GF-D8 (cell line): ENCODE measurements around the gene SNRNP200.
"Not testable (repeated sequence)": the region's sequence is repeated elsewhere in the genome, so short reads cannot be mapped to it uniquely, and the experiment has no call there.

Source experiments
- DNase-seq: peaks from one replicate; lab custom pipeline; 2025; lab: John Stamatoyannopoulos, UW

Gene SNRNP200

GRCh38 chr2:96325041-96325883, 19.9 kb upstream of the SNRNP200 start, which contains the start of gene ITPRIPL1:
Gene ITPRIPL1, plus strand, starts transcription at chr2:96325317. Its CDS starts 523 bp downstream, at chr2:96325840.
- DNase-seq = no peak

- peak; percentile 34 for DNase-seq
Measured at GRCh38 chr2:96324721-96325040, 19.3 kb upstream of the SNRNP200 start.

- DNase-seq = no peak
Measured at GRCh38 chr2:96323849-96324248, 18.5 kb upstream of the SNRNP200 start.

- peak; percentile 14 for DNase-seq
Measured at GRCh38 chr2:96320728-96321622, 15.6 kb upstream of the SNRNP200 start.

- DNase-seq = no peak
Measured at GRCh38 chr2:96320326-96320725, 15.0 kb upstream of the SNRNP200 start.

GRCh38 chr2:96319396-96319795, 14.1 kb upstream of the SNRNP200 start:
- no peak for DNase-seq

- no peak for DNase-seq
Measured at GRCh38 chr2:96318723-96319122, 13.4 kb upstream of the SNRNP200 start.

GRCh38 chr2:96317584-96317997, 12.2 kb upstream of the SNRNP200 start:
- peak; percentile 14 for DNase-seq

GRCh38 chr2:96316999-96317398, 11.7 kb upstream of the SNRNP200 start:
- no peak for DNase-seq

GRCh38 chr2:96315400-96316071, 10.2 kb upstream of the SNRNP200 start:
- DNase-seq = peak; percentile 69

- no peak for DNase-seq
Measured at GRCh38 chr2:96315005-96315399, 9.7 kb upstream of the SNRNP200 start.

- no peak for DNase-seq
Measured at GRCh38 chr2:96308248-96308647, 2.9 kb upstream of the SNRNP200 start.

- DNase-seq = no peak
Measured at GRCh38 chr2:96306370-96306769, 1.0 kb upstream of the SNRNP200 start.

GRCh38 chr2:96305979-96306308, 598 bp upstream of the SNRNP200 start:
- DNase-seq = no peak

GRCh38 chr2:96304606-96305005, 740 bp downstream of the SNRNP200 start:
- no peak for DNase-seq

GRCh38 chr2:96301865-96302264, 3.5 kb downstream of the SNRNP200 start:
- no peak for DNase-seq

- no peak for DNase-seq
Measured at GRCh38 chr2:96296925-96297324, 8.4 kb downstream of the SNRNP200 start.

- DNase-seq = not testable (repeated sequence)
Measured at GRCh38 chr2:96294271-96294670, 11.1 kb downstream of the SNRNP200 start.

- peak; percentile 12 for DNase-seq
Measured at GRCh38 chr2:96291751-96292150, 13.6 kb downstream of the SNRNP200 start.

- DNase-seq = no peak
Measured at GRCh38 chr2:96287273-96287856, 18.0 kb downstream of the SNRNP200 start.

- no peak for DNase-seq
Measured at GRCh38 chr2:96276787-96277499, 28.4 kb downstream of the SNRNP200 start.
